ENCODE data around the gene TRIML1. TPM values are rescaled to one million over a fixed set of nuclear protein-coding genes. Genes with fewer than 3 reads are reported as not detected.
A peak's percentile ranks its signal among the peaks of the same experiment; 100 is the strongest.

The TRIML1 gene
- total RNA-seq, 1 experiment from 2014 or later: not detected

DNA sequence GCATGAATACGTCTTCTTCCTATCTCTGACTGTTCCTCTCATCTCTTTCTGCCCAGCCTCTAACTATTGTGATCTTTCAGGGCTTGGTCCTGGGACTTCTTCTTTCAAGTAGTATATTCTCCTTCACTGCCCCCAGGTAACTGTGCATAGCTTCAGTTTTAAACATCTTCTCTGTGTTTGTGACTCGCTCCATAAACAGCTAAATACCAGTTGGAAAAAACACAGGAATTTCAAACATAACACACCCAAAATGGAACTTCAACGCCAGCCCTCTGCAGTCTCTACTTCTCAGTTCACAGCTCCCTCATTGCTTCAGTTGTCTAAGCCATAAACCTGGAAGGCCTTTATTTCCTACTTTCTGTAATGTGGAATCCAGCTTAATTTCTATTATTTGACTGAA lies 46.4 kb upstream of the TRIML1 start:
- Histone ChIP-seq H2BK15ac (ENCODE audit: low read depth, low read length) (no peak overlapping the region), H2AFZ (ENCODE audit: low read length) (no peak overlapping the region), H2AK5ac (ENCODE audit: insufficient read length, low read length) (no peak overlapping the region), H3K4me2 (ENCODE audit: insufficient read depth, insufficient read length, low read length) (no peak overlapping the region), H3K4ac (ENCODE audit: low read depth, low read length) (no peak overlapping the region), H3K4me1 (ENCODE audit: insufficient read depth, low read length) (no peaks in the 10 kb centered on the region), H3K9ac (ENCODE audit: extremely low read depth, insufficient read length, low read length) (no peak overlapping the region), H3K27ac (ENCODE audit: insufficient read length, low read depth, low read length) (no peak overlapping the region), H3T11ph (ENCODE audit: low read length) (no peak overlapping the region), H4K91ac (ENCODE audit: insufficient read length, low read depth, low read length) (no peak overlapping the region), H3K23ac (ENCODE audit: insufficient read length, low read depth, low read length) (no peak overlapping the region), H4K8ac (replicated peaks; ENCODE audit: insufficient read length, low read depth, low read length) (no peak overlapping the region), H3K79me1 (ENCODE audit: insufficient read depth, low read depth, low read length, poor library complexity, severe bottlenecking) (no peaks in the 10 kb centered on the region), H2BK12ac (ENCODE audit: insufficient read length, low read depth, low read length) (no peak overlapping the region), H4K5ac (ENCODE audit: insufficient read length, low read depth, low read length) (no peak overlapping the region), H3K23me2 (ENCODE audit: insufficient read length, low read depth, low read length, poor library complexity, severe bottlenecking) (no peaks in the 10 kb centered on the region), H3K79me2 (ENCODE audit: insufficient read depth, low read length) (no peaks in the 10 kb centered on the region), H3K14ac (ENCODE audit: insufficient read depth, low read length) (no peak overlapping the region), H3K18ac (ENCODE audit: insufficient read length, low read depth, low read length) (no peak overlapping the region), H4K20me1 (ENCODE audit: control insufficient read depth, insufficient read depth, insufficient read length) (no peaks in the 10 kb centered on the region), H3K56ac (ENCODE audit: insufficient read length, low read depth, low read length) (no peak overlapping the region), H2BK5ac (ENCODE audit: insufficient read length, low read length) (no peak overlapping the region), H3K9me3 (ENCODE audit: control insufficient read depth, low read depth, low read length) (no peaks in the 10 kb centered on the region), H2BK120ac (ENCODE audit: low read depth, low read length, poor library complexity, severe bottlenecking) (no peak overlapping the region), H3K27me3 (ENCODE audit: insufficient read depth, low read length) (no peaks in the 10 kb centered on the region), H2BK20ac (ENCODE audit: low read depth, low read length, poor library complexity, severe bottlenecking) (no peak overlapping the region)
- H3K27ac Mint-ChIP-seq: 0 out of 7 replicates have a peak overlapping the region, but pooled peaks of 1 of the 3 experiments have one; percentile 5
- WGBS (ENCODE audit: extremely low coverage, insufficient read length, low lambda C conversion rate): no CpG with 5 or more reads among the region's 3 CpGs
- TF ChIP-seq, protein P1, sequence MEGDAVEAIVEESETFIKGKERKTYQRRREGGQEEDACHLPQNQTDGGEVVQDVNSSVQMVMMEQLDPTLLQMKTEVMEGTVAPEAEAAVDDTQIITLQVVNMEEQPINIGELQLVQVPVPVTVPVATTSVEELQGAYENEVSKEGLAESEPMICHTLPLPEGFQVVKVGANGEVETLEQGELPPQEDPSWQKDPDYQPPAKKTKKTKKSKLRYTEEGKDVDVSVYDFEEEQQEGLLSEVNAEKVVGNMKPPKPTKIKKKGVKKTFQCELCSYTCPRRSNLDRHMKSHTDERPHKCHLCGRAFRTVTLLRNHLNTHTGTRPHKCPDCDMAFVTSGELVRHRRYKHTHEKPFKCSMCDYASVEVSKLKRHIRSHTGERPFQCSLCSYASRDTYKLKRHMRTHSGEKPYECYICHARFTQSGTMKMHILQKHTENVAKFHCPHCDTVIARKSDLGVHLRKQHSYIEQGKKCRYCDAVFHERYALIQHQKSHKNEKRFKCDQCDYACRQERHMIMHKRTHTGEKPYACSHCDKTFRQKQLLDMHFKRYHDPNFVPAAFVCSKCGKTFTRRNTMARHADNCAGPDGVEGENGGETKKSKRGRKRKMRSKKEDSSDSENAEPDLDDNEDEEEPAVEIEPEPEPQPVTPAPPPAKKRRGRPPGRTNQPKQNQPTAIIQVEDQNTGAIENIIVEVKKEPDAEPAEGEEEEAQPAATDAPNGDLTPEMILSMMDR (conservative IDR thresholded peaks at IDR 0.05): no peak
- H3K27me3 Mint-ChIP-seq (ENCODE audit: low read depth): no peaks in the 10 kb centered on the region
- H3K36me3 Mint-ChIP-seq (ENCODE audit: insufficient read depth in 1 of 3, low read depth in 3 of 3): peaks cover 59 to 87% (median 60%) of the 10 kb centered on the region in 3 experiments
- H3K9me3 Mint-ChIP-seq: no peaks in the 10 kb centered on the region
- no peak for DNase-seq
- peaks cover 0 to 4% of the 10 kb centered on the region in 2 experiments; a peak in 1 of 4 replicates for H3K4me1 Mint-ChIP-seq
- no peak overlapping the region for H3K4me3 Mint-ChIP-seq
